A673 (cell line): ENCODE data around the gene UPP1. TPM values are rescaled to one million over a fixed set of nuclear protein-coding genes. Genes with fewer than 3 reads are reported as not detected.

Experiments used
- BruUV-seq: library from RNA; stranded (reverse); fragments of 400-500 nt; replicated peaks from 2 replicates; lab custom pipeline; 2021; lab: Mats Ljungman, UMichigan
- CTCF ChIA-PET: fragments of 300-600 bp; sonication (Branson Sonifier 250); formaldehyde crosslinking; loops from one replicate; lab custom pipeline; 2022; ENCODE audit warnings: antibody characterized with exemption; lab: Charles Lee
- POLR2A ChIA-PET: fragments of 300-600 bp; sonication (Branson Sonifier 250); formaldehyde crosslinking; loops from one replicate; lab custom pipeline; 2022; ENCODE audit warnings: antibody characterized with exemption; ENCODE audit not compliant: low non-redundant PET; lab: Charles Lee
- DNase-seq: peaks from one replicate; pipeline ENCODE4 v3.0.0-alpha.2; 2015; ENCODE audit warnings: low spot score
- H3K27ac ChIP-seq: fragments of 200-600 bp; sonication (generic); 2 replicates; pipeline ENCODE4 v1.5.1; 2016; ENCODE audit warnings: mixed run types, low read depth, mild to moderate bottlenecking, mixed read lengths, antibody characterized with exemption, low read length; ENCODE audit not compliant: poor library complexity, severe bottlenecking
- H3K27me3 ChIP-seq: fragments of 200-600 bp; sonication (generic); replicated peaks from 2 replicates; pipeline ENCODE4 v1.6.1; 2017; ENCODE audit warnings: mixed run types, low read depth, mild to moderate bottlenecking, mixed read lengths, antibody characterized with exemption, low read length; ENCODE audit not compliant: insufficient read depth, poor library complexity
- H3K36me3 ChIP-seq: fragments of 200-600 bp; sonication (generic); 2 replicates; pipeline ENCODE4 v1.6.1; 2016; ENCODE audit warnings: mixed run types, mild to moderate bottlenecking, mixed read lengths, antibody characterized with exemption, low read length; ENCODE audit not compliant: insufficient read depth, poor library complexity, severe bottlenecking
- H3K4me1 ChIP-seq: fragments of 200-600 bp; sonication (generic); 2 replicates; pipeline ENCODE4 v1.6.1; 2017; ENCODE audit warnings: mixed run types, mild to moderate bottlenecking, mixed read lengths, antibody characterized with exemption, low read length; ENCODE audit not compliant: insufficient read depth, poor library complexity, severe bottlenecking
- H3K4me3 ChIP-seq: fragments of 200-600 bp; sonication (generic); 2 replicates; pipeline ENCODE4 v1.5.1; 2016; ENCODE audit warnings: low read depth, mixed run types, mild to moderate bottlenecking, mixed read lengths, low read length; ENCODE audit not compliant: poor library complexity, severe bottlenecking
- H3K9me3 ChIP-seq: fragments of 200-600 bp; sonication (generic); 2 replicates; pipeline ENCODE4 v1.6.1; 2016; ENCODE audit warnings: mixed run types, low read depth, mild to moderate bottlenecking, mixed read lengths, antibody characterized with exemption, low read length; ENCODE audit not compliant: poor library complexity, severe bottlenecking
- CTCF ChIP-seq: fragments of 300-800, 200-600 bp; sonication (generic); conservative IDR thresholded peaks from 2 replicates; pipeline ENCODE4 v1.5.1; 2017; ENCODE audit warnings: low read depth, mild to moderate bottlenecking, antibody characterized with exemption, low read length, moderate library complexity, mixed read lengths
- EZH2 ChIP-seq: fragments of 200-600 bp; sonication (generic); IDR thresholded peaks from 2 replicates; pipeline ENCODE4 v1.6.1; 2017; ENCODE audit warnings: borderline replicate concordance, low read depth, mild to moderate bottlenecking, mixed read lengths, antibody characterized with exemption, low read length; ENCODE audit not compliant: poor library complexity, severe bottlenecking
- intact Hi-C: fragments of 100-400 bp; cut with micrococcal nuclease; formaldehyde crosslinking; loops from one replicate; pipeline ENCODE4 v1.10.0; 2022; ENCODE audit not compliant: unreplicated experiment
- total RNA-seq: library from RNA; stranded (reverse); gene quantifications from 2 replicates; pipeline ENCODE4 v1.2.3, GENCODE V29; 2021

UPP1 gene
- total RNA-seq, 1 experiment from 2014 or later: 5.5 TPM

- Histone ChIP-seq H3K4me3 (no peak overlapping the region), H3K4me1 (no peaks in the 10 kb centered on the region), H3K27me3 (no peaks in the 10 kb centered on the region), H3K27ac (no peak overlapping the region), H3K9me3 (no peaks in the 10 kb centered on the region), H3K36me3 (no peaks in the 10 kb centered on the region)
- ChIA-PET POLR2A (no interaction called here), CTCF (no interaction called here)
- no peak for DNase-seq
- TF ChIP-seq EZH2: no peak
- no peak for TF ChIP-seq CTCF
- intact Hi-C loops: no loop called here
- no TSS peak for BruUV-seq
Observed at GRCh38 chr7:48099781-48100180, 10.7 kb downstream of the UPP1 start.

GRCh38 chr7:48101352-48101751 lies 12.3 kb downstream of the UPP1 start:
- Histone ChIP-seq H3K4me1 (no peaks in the 10 kb centered on the region), H3K9me3 (no peaks in the 10 kb centered on the region), H3K4me3 (no peak overlapping the region), H3K27ac (no peak overlapping the region), H3K27me3 (no peaks in the 10 kb centered on the region), H3K36me3 (no peaks in the 10 kb centered on the region)
- CTCF ChIA-PET: no interaction called here
- DNase-seq: no peak
- no TSS peak for BruUV-seq
- POLR2A ChIA-PET: no interaction called here
- no peak for TF ChIP-seq EZH2
- intact Hi-C loops: no loop called here

- no TSS peak for BruUV-seq
- POLR2A ChIA-PET: no interaction called here
Observed at GRCh38 chr7:48101968-48102367, 12.9 kb downstream of the UPP1 start.

More at GRCh38 chr7:48101968-48102367, 12.9 kb downstream of the UPP1 start:
- H3K4me1 ChIP-seq: no peaks in the 10 kb centered on the region
- CTCF ChIA-PET: no interaction called here
- no peak overlapping the region for H3K4me3 ChIP-seq
- no peak for DNase-seq
- no peak overlapping the region for H3K27ac ChIP-seq
- no peaks in the 10 kb centered on the region for H3K36me3 ChIP-seq
- intact Hi-C loops: no loop called here
- TF ChIP-seq CTCF (peak; percentile 56), EZH2 (no peak)
- no peaks in the 10 kb centered on the region for H3K27me3 ChIP-seq
- no peaks in the 10 kb centered on the region for H3K9me3 ChIP-seq
